ENCODE measurements around the gene PCDHB10. TPM values are rescaled to one million over a fixed set of nuclear protein-coding genes. Genes with fewer than 3 reads are reported as not detected.
"Not testable (repeated sequence)": the region's sequence is repeated elsewhere in the genome, so short reads cannot be mapped to it uniquely, and the experiment has no call there.

Gene PCDHB10
- total and polyA plus RNA-seq, 2 donors from 2014 or later = 0.73 to 2.3 TPM

- Histone ChIP-seq H3K27me3 (ENCODE audit: control insufficient read depth, insufficient read depth, low read length) (no peaks in the 10 kb centered on the region), H3K4me1 (ENCODE audit: control insufficient read depth in 2 of 3, insufficient read depth in 2 of 3, low read depth in 1 of 3, low read length in 3 of 3) (no peaks in the 10 kb centered on the region), H3K36me3 (ENCODE audit: control insufficient read depth in 2 of 3, insufficient read depth in 3 of 3, low read length in 3 of 3) (no peaks in the 10 kb centered on the region), H3K9me3 (ENCODE audit: control insufficient read depth in 2 of 3, insufficient read depth in 1 of 3, low read length in 3 of 3) (peaks cover 0 to 47% (median 8%) of the 10 kb centered on the region in 3 donors), H3K4me3 (ENCODE audit: low read length in 3 of 3) (peak within 1 kb of the TSS; percentile 28 to 50 (median 44)), H3K9ac (ENCODE audit: low read length in 3 of 3) (peak within 1 kb of the TSS in 1 of 3 donors; percentile 9), H3K27ac (ENCODE audit: low read depth in 2 of 2, low read length in 2 of 2) (no peak within 1 kb of the TSS)
- intact Hi-C loops (cut with DNase I) = no loop called here
- TF ChIP-seq CTCF (IDR thresholded peaks at IDR 0.05; ENCODE audit: borderline replicate concordance, extremely low read depth, insufficient read depth) = no peak
- peak in 2 of 5 donors; percentile 29 to 31 for DNase-seq
- FAIRE-seq = no peak
Measured at GRCh38 chr5:141223112-141223783, 31.1 kb downstream of the PCDHB10 start, which contains the start of gene PCDHB14. Gene PCDHB14 (plus strand): TSS chr5:141223343. CDS start chr5:141223506, 163 bp downstream.

- FAIRE-seq; H3K4me3 ChIP-seq (ENCODE audit: low read length in 3 of 3); DNase-seq; H3K36me3 ChIP-seq (ENCODE audit: control insufficient read depth in 2 of 3, insufficient read depth in 3 of 3, low read length in 3 of 3); H3K9ac ChIP-seq (ENCODE audit: low read length in 3 of 3); H3K27me3 ChIP-seq (ENCODE audit: control insufficient read depth, insufficient read depth, low read length); H3K4me1 ChIP-seq (ENCODE audit: control insufficient read depth in 2 of 3, insufficient read depth in 2 of 3, low read depth in 1 of 3, low read length in 3 of 3); H3K27ac ChIP-seq (ENCODE audit: low read depth in 2 of 2, low read length in 2 of 2); intact Hi-C loops (cut with DNase I): not testable (repeated sequence)
- H3K9me3 ChIP-seq (ENCODE audit: control insufficient read depth in 2 of 3, insufficient read depth in 1 of 3, low read length in 3 of 3) = peaks cover 0 to 38% (median 5%) of the 10 kb centered on the region in 3 donors
Measured at GRCh38 chr5:141224844-141225243, 32.7 kb downstream of the PCDHB10 start.

GRCh38 chr5:141225421-141225820, 33.3 kb downstream of the PCDHB10 start:
- H3K4me3 ChIP-seq (ENCODE audit: low read length in 3 of 3); DNase-seq; H3K9ac ChIP-seq (ENCODE audit: low read length in 3 of 3); FAIRE-seq; intact Hi-C loops (cut with DNase I); H3K36me3 ChIP-seq (ENCODE audit: control insufficient read depth in 2 of 3, insufficient read depth in 3 of 3, low read length in 3 of 3); H3K27me3 ChIP-seq (ENCODE audit: control insufficient read depth, insufficient read depth, low read length); H3K27ac ChIP-seq (ENCODE audit: low read depth in 2 of 2, low read length in 2 of 2); H3K4me1 ChIP-seq (ENCODE audit: control insufficient read depth in 2 of 3, insufficient read depth in 2 of 3, low read depth in 1 of 3, low read length in 3 of 3): not testable (repeated sequence)
- H3K9me3 ChIP-seq (ENCODE audit: control insufficient read depth in 2 of 3, insufficient read depth in 1 of 3, low read length in 3 of 3) = peaks cover 0 to 34% (median 8%) of the 10 kb centered on the region in 3 donors

- H3K9ac ChIP-seq (ENCODE audit: low read length in 3 of 3) = peak overlapping the region in 1 of 3 donors; percentile 36
- DNase-seq = peak in 2 of 5 donors; percentile 13 to 31
Measured at GRCh38 chr5:141234109-141234667, 42.0 kb downstream of the PCDHB10 start.

GRCh38 chr5:141235922-141236321, 43.8 kb downstream of the PCDHB10 start:
- H3K4me3 ChIP-seq (ENCODE audit: low read length in 3 of 3); H3K9ac ChIP-seq (ENCODE audit: low read length in 3 of 3); FAIRE-seq; H3K36me3 ChIP-seq (ENCODE audit: control insufficient read depth in 2 of 3, insufficient read depth in 3 of 3, low read length in 3 of 3); H3K4me1 ChIP-seq (ENCODE audit: control insufficient read depth in 2 of 3, insufficient read depth in 2 of 3, low read depth in 1 of 3, low read length in 3 of 3); DNase-seq; H3K27ac ChIP-seq (ENCODE audit: low read depth in 2 of 2, low read length in 2 of 2); intact Hi-C loops (cut with DNase I); H3K27me3 ChIP-seq (ENCODE audit: control insufficient read depth, insufficient read depth, low read length): not testable (repeated sequence)
- peaks cover 2 to 74% (median 39%) of the 10 kb centered on the region in 3 donors for H3K9me3 ChIP-seq (ENCODE audit: control insufficient read depth in 2 of 3, insufficient read depth in 1 of 3, low read length in 3 of 3)

More at GRCh38 chr5:141234109-141234667, 42.0 kb downstream of the PCDHB10 start:
- Histone ChIP-seq H3K36me3 (ENCODE audit: control insufficient read depth in 2 of 3, insufficient read depth in 3 of 3, low read length in 3 of 3) (no peaks in the 10 kb centered on the region), H3K4me1 (ENCODE audit: control insufficient read depth in 2 of 3, insufficient read depth in 2 of 3, low read depth in 1 of 3, low read length in 3 of 3) (no peaks in the 10 kb centered on the region), H3K9me3 (ENCODE audit: control insufficient read depth in 2 of 3, insufficient read depth in 1 of 3, low read length in 3 of 3) (peaks cover 2 to 59% (median 31%) of the 10 kb centered on the region in 3 donors), H3K4me3 (ENCODE audit: low read length in 3 of 3) (peak overlapping the region; percentile 19 to 51 (median 45)), H3K27me3 (ENCODE audit: control insufficient read depth, insufficient read depth, low read length) (no peaks in the 10 kb centered on the region), H3K27ac (ENCODE audit: low read depth in 2 of 2, low read length in 2 of 2) (no peak overlapping the region)
- FAIRE-seq = no peak
- TF ChIP-seq CTCF (IDR thresholded peaks at IDR 0.05; ENCODE audit: borderline replicate concordance, extremely low read depth, insufficient read depth) = no peak
- intact Hi-C loops (cut with DNase I) = no loop called here

Data from kidney (tissue), 14 donors.